ENCODE results near the gene AP1M2. TPM values are rescaled to one million over a fixed set of nuclear protein-coding genes. Genes with fewer than 3 reads are reported as not detected.

The AP1M2 gene
- total RNA-seq = 1.4 and 3.0 TPM in 2 replicates

GRCh38 chr19:10587022-10587838, at the start of gene AP1M2:
TSS of gene AP1M2 (minus strand) at chr19:10587312. CDS start at chr19:10587231, 81 bp downstream.
- no peak for DNase-seq (ENCODE audit: extremely low read depth, low read depth, low spot score)

GRCh38 chr19:10636304-10636972, 49.3 kb upstream of the AP1M2 start:
- DNase-seq (ENCODE audit: extremely low read depth, low read depth, low spot score) = no peak

- DNase-seq (ENCODE audit: extremely low read depth, low read depth, low spot score) = no peak
These were observed 47.9 kb upstream of the AP1M2 start for GRCh38 chr19:10634963-10635362.

GRCh38 chr19:10634430-10634829, 47.3 kb upstream of the AP1M2 start:
- no peak for DNase-seq (ENCODE audit: extremely low read depth, low read depth, low spot score)

- no peak for DNase-seq (ENCODE audit: extremely low read depth, low read depth, low spot score)
These were observed 44.8 kb upstream of the AP1M2 start for GRCh38 chr19:10631874-10632273.

GRCh38 chr19:10625762-10626138, 38.6 kb upstream of the AP1M2 start:
- no peak for DNase-seq (ENCODE audit: extremely low read depth, low read depth, low spot score)

GRCh38 chr19:10625003-10625761, 38.1 kb upstream of the AP1M2 start, which contains the start of gene SLC44A2:
TSS of gene SLC44A2 (plus strand) at chr19:10625553. CDS start at chr19:10625634, 81 bp downstream.
- DNase-seq (ENCODE audit: extremely low read depth, low read depth, low spot score) = no peak

GRCh38 chr19:10624585-10624984, 37.5 kb upstream of the AP1M2 start:
- DNase-seq (ENCODE audit: extremely low read depth, low read depth, low spot score) = no peak

- DNase-seq (ENCODE audit: extremely low read depth, low read depth, low spot score) = no peak
These were observed 34.9 kb upstream of the AP1M2 start for GRCh38 chr19:10621966-10622365.

GRCh38 chr19:10620786-10621185, 33.7 kb upstream of the AP1M2 start:
- DNase-seq (ENCODE audit: extremely low read depth, low read depth, low spot score) = no peak

- DNase-seq (ENCODE audit: extremely low read depth, low read depth, low spot score) = no peak
These were observed 31.7 kb upstream of the AP1M2 start for GRCh38 chr19:10618846-10619245.

GRCh38 chr19:10617409-10618121, 30.5 kb upstream of the AP1M2 start:
- no peak for DNase-seq (ENCODE audit: extremely low read depth, low read depth, low spot score)

GRCh38 chr19:10615429-10616023, 28.4 kb upstream of the AP1M2 start:
- no peak for DNase-seq (ENCODE audit: extremely low read depth, low read depth, low spot score)

GRCh38 chr19:10612499-10613119, 25.5 kb upstream of the AP1M2 start:
- no peak for DNase-seq (ENCODE audit: extremely low read depth, low read depth, low spot score)

- no peak for DNase-seq (ENCODE audit: extremely low read depth, low read depth, low spot score)
These were observed 24.8 kb upstream of the AP1M2 start for GRCh38 chr19:10611907-10612306.

GRCh38 chr19:10604460-10604980, 17.4 kb upstream of the AP1M2 start:
- no peak for DNase-seq (ENCODE audit: extremely low read depth, low read depth, low spot score)

- DNase-seq (ENCODE audit: extremely low read depth, low read depth, low spot score) = no peak
These were observed 16.9 kb upstream of the AP1M2 start for GRCh38 chr19:10603873-10604459.

- DNase-seq (ENCODE audit: extremely low read depth, low read depth, low spot score) = no peak
These were observed 16.2 kb upstream of the AP1M2 start for GRCh38 chr19:10603084-10603872.
